OCI-LY7 (cell line): ENCODE measurements around the gene DGCR2.

Source experiments
- CTCF ChIP-seq: fragments of 200-600 bp; sonication (generic); conservative IDR thresholded peaks from 2 replicates; pipeline ENCODE4 v1.5.1; 2014; ENCODE audit warnings: mild to moderate bottlenecking, antibody characterized with exemption, low read length, moderate library complexity, mixed read lengths
- EZH2phosphoT487 ChIP-seq: fragments of 200-600 bp; sonication (generic); IDR thresholded peaks from 2 replicates; pipeline ENCODE4 v1.6.1; 2018; ENCODE audit warnings: low read depth, borderline replicate concordance, mild to moderate bottlenecking, mixed run types, antibody characterized with exemption, low read length, moderate library complexity, mixed read lengths

- no peak for TF ChIP-seq CTCF
- no peak for TF ChIP-seq EZH2phosphoT487
These were observed 60.6 kb downstream of the DGCR2 start for GRCh38 chr22:19061471-19062138.
